ENCODE results near the gene PJVK.
"Not testable (repeated sequence)": the region's sequence is repeated elsewhere in the genome, so short reads cannot be mapped to it uniquely, and the experiment has no call there.

PJVK gene

DNA sequence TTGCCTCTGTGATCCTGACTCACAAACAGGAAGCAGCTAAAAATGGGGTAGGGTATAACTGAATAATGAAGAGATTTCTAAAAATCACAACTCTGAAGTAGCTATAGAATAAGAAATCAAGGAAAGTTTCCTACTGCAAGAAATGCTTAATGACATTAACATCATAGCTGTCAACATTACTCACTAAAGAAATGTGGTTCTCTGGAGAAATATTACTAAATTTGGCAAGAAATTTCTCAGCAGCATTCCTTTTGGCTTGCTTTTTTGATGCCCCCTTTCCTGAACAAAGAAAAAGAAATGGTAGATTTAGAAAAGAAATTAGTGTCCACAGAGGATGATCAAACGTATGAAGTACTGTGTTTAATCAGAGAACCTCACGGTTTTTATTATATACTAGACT lies 9.8 kb upstream of the PJVK start:
- Histone ChIP-seq H3K4me3 (ENCODE audit: low read depth in 1 of 2, low read length in 2 of 2) (no peak overlapping the region), H3K9ac (ENCODE audit: low read length) (no peak overlapping the region), H3K4me1 (ENCODE audit: insufficient read depth, low read length) (no peaks in the 10 kb centered on the region), H3K9me3 (ENCODE audit: low read length) (no peaks in the 10 kb centered on the region), H3K27me3 (ENCODE audit: control insufficient read depth in 1 of 2, insufficient read depth in 2 of 2, low read length in 2 of 2) (no peaks in the 10 kb centered on the region), H3K27ac (ENCODE audit: low read depth, low read length) (no peak overlapping the region), H3K36me3 (ENCODE audit: insufficient read depth, low read length) (peaks cover 71% of the 10 kb centered on the region)

GRCh38 chr2:178448968-178449661 lies 2.1 kb upstream of the PJVK start:
- no peak overlapping the region for H3K27ac ChIP-seq (ENCODE audit: low read depth, low read length)
- no peak overlapping the region for H3K9ac ChIP-seq (ENCODE audit: low read length)
- H3K36me3 ChIP-seq (ENCODE audit: insufficient read depth, low read length), result peaks cover 34% of the 10 kb centered on the region
- H3K4me1 ChIP-seq (ENCODE audit: insufficient read depth, low read length), result peaks cover 20% of the 10 kb centered on the region
- no peaks in the 10 kb centered on the region for H3K9me3 ChIP-seq (ENCODE audit: low read length)
- no peak overlapping the region for H3K4me3 ChIP-seq (ENCODE audit: low read depth in 1 of 2, low read length in 2 of 2)
- no peaks in the 10 kb centered on the region for H3K27me3 ChIP-seq (ENCODE audit: control insufficient read depth in 1 of 2, insufficient read depth in 2 of 2, low read length in 2 of 2)

- H3K27ac ChIP-seq (ENCODE audit: low read depth, low read length), result peak overlapping the region; percentile 99
- no peaks in the 10 kb centered on the region for H3K9me3 ChIP-seq (ENCODE audit: low read length)
- peaks cover 20% of the 10 kb centered on the region for H3K4me1 ChIP-seq (ENCODE audit: insufficient read depth, low read length)
- H3K4me3 ChIP-seq (ENCODE audit: low read depth in 1 of 2, low read length in 2 of 2), result peak overlapping the region; percentile 62 to 99
- H3K9ac ChIP-seq (ENCODE audit: low read length), result peak overlapping the region; percentile 46
- peaks cover 26% of the 10 kb centered on the region for H3K36me3 ChIP-seq (ENCODE audit: insufficient read depth, low read length)
- H3K27me3 ChIP-seq (ENCODE audit: control insufficient read depth in 1 of 2, insufficient read depth in 2 of 2, low read length in 2 of 2), result no peaks in the 10 kb centered on the region
These were observed 1.3 kb upstream of the PJVK start for GRCh38 chr2:178449700-178450523.

- no peaks in the 10 kb centered on the region for H3K27me3 ChIP-seq (ENCODE audit: control insufficient read depth in 1 of 2, insufficient read depth in 2 of 2, low read length in 2 of 2)
- H3K4me3 ChIP-seq (ENCODE audit: low read depth in 1 of 2, low read length in 2 of 2), result peak overlapping the region; percentile 62 to 99
- H3K9ac ChIP-seq (ENCODE audit: low read length), result peak overlapping the region; percentile 46
- peaks cover 20% of the 10 kb centered on the region for H3K4me1 ChIP-seq (ENCODE audit: insufficient read depth, low read length)
- H3K27ac ChIP-seq (ENCODE audit: low read depth, low read length), result peak overlapping the region; percentile 99
- H3K36me3 ChIP-seq (ENCODE audit: insufficient read depth, low read length), result peaks cover 21% of the 10 kb centered on the region
- H3K9me3 ChIP-seq (ENCODE audit: low read length), result no peaks in the 10 kb centered on the region
These were observed 729 bp upstream of the PJVK start for GRCh38 chr2:178450524-178450773.

- no peak overlapping the region for H3K27ac ChIP-seq (ENCODE audit: low read depth, low read length)
- H3K9me3 ChIP-seq (ENCODE audit: low read length), result no peaks in the 10 kb centered on the region
- peaks cover 7% of the 10 kb centered on the region for H3K36me3 ChIP-seq (ENCODE audit: insufficient read depth, low read length)
- no peak overlapping the region for H3K4me3 ChIP-seq (ENCODE audit: low read depth in 1 of 2, low read length in 2 of 2)
- peaks cover 20% of the 10 kb centered on the region for H3K4me1 ChIP-seq (ENCODE audit: insufficient read depth, low read length)
- no peaks in the 10 kb centered on the region for H3K27me3 ChIP-seq (ENCODE audit: control insufficient read depth in 1 of 2, insufficient read depth in 2 of 2, low read length in 2 of 2)
- no peak overlapping the region for H3K9ac ChIP-seq (ENCODE audit: low read length)
These were observed 1.2 kb downstream of the PJVK start for GRCh38 chr2:178452334-178452733.

DNA sequence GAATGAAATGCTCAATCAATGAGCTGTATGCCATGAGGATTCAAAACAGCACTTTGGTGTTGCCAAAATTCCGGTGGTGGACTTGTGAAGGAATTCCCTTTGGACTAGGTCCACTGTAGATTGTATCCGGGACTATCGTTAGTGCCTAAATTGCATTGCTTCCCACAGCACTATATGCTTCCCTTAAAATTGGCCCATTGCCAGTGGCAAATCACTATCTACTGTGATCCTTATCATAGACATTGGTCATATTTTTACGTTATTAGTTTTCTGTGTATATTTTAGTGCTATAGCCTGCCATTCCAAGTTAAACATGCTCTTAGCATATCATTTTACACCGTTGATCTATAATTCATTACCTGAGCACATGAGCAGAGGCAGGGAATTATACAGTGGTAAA lies 1.7 kb downstream of the PJVK start:
- Histone ChIP-seq H3K27ac (ENCODE audit: low read depth, low read length) (no peak overlapping the region), H3K9me3 (ENCODE audit: low read length) (no peaks in the 10 kb centered on the region)

GRCh38 chr2:178455947-178456346 lies 4.8 kb downstream of the PJVK start:
- Histone ChIP-seq H3K9ac (ENCODE audit: low read length) (no peak overlapping the region), H3K36me3 (ENCODE audit: insufficient read depth, low read length) (no peaks in the 10 kb centered on the region), H3K27ac (ENCODE audit: low read depth, low read length) (no peak overlapping the region), H3K4me1 (ENCODE audit: insufficient read depth, low read length) (no peaks in the 10 kb centered on the region), H3K9me3 (ENCODE audit: low read length) (no peaks in the 10 kb centered on the region), H3K27me3 (ENCODE audit: control insufficient read depth in 1 of 2, insufficient read depth in 2 of 2, low read length in 2 of 2) (no peaks in the 10 kb centered on the region), H3K4me3 (ENCODE audit: low read depth in 1 of 2, low read length in 2 of 2) (no peak overlapping the region)

More for the DNA sequence above, 1.7 kb downstream of the PJVK start:
- Histone ChIP-seq H3K27me3 (ENCODE audit: control insufficient read depth in 1 of 2, insufficient read depth in 2 of 2, low read length in 2 of 2) (no peaks in the 10 kb centered on the region), H3K4me1 (ENCODE audit: insufficient read depth, low read length) (peaks cover 20% of the 10 kb centered on the region), H3K9ac (ENCODE audit: low read length) (no peak overlapping the region), H3K36me3 (ENCODE audit: insufficient read depth, low read length) (peaks cover 6% of the 10 kb centered on the region), H3K4me3 (ENCODE audit: low read depth in 1 of 2, low read length in 2 of 2) (no peak overlapping the region)

DNA sequence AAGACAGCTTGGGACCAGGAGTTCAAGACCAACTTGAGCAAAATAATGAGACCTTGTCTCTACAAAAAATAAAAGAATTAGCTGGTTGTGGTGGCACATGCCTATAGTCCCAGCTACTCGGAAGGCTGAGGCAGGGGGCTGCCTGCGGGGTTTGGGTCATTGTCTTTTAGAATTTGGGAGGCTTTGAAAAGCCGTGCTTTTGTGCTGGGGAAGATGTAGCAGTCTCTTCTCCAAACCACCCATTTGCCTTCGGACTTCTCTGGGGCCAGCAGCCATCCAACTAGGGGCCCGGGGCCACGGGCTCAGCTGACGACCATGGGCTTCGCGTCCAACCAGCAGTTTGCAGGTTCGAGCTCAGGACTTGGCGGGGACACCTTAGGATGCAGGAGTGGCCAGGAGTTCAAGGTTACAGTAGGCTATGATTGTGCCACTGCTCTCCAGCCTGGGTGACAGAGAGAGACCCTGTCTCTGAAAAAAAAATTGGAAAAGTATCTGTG lies 6.3 kb downstream of the PJVK start:
- Histone ChIP-seq H3K27ac (ENCODE audit: low read depth, low read length) (no peak overlapping the region), H3K9me3 (ENCODE audit: low read length) (no peaks in the 10 kb centered on the region), H3K4me3 (ENCODE audit: low read depth in 1 of 2, low read length in 2 of 2) (no peak overlapping the region), H3K36me3 (ENCODE audit: insufficient read depth, low read length) (no peaks in the 10 kb centered on the region), H3K4me1 (ENCODE audit: insufficient read depth, low read length) (no peaks in the 10 kb centered on the region), H3K27me3 (ENCODE audit: control insufficient read depth in 1 of 2, insufficient read depth in 2 of 2, low read length in 2 of 2) (no peaks in the 10 kb centered on the region), H3K9ac (ENCODE audit: low read length) (no peak overlapping the region)

GRCh38 chr2:178469219-178469849 lies 18.2 kb downstream of the PJVK start:
- Histone ChIP-seq H3K4me3 (ENCODE audit: low read depth in 1 of 2, low read length in 2 of 2) (no peak overlapping the region), H3K36me3 (ENCODE audit: insufficient read depth, low read length) (peaks cover 5% of the 10 kb centered on the region), H3K27ac (ENCODE audit: low read depth, low read length) (no peak overlapping the region), H3K9me3 (ENCODE audit: low read length) (no peaks in the 10 kb centered on the region), H3K9ac (ENCODE audit: low read length) (no peak overlapping the region), H3K27me3 (ENCODE audit: control insufficient read depth in 1 of 2, insufficient read depth in 2 of 2, low read length in 2 of 2) (no peaks in the 10 kb centered on the region), H3K4me1 (ENCODE audit: insufficient read depth, low read length) (peaks cover 2% of the 10 kb centered on the region)

DNA sequence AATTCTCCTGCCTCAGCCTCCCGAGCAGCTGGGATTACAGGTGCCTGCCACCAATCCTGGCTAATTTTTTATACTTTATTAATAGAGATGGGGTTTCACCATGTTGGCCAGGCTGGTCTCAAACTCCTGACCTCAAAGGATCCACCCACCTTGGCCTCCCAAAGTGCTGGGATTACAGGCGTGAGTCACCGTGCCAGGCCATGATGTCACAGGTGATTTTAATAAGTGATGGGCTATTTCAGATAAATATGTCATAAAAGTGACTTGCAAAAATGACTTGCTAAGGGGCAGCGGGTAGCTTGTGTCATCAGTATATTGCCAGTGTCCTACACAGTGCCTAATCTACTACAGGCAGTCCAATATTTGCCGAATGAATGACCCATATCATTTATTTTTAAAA lies 20.1 kb downstream of the PJVK start:
- H3K27me3 ChIP-seq (ENCODE audit: control insufficient read depth in 1 of 2, insufficient read depth in 2 of 2, low read length in 2 of 2); H3K4me1 ChIP-seq (ENCODE audit: insufficient read depth, low read length); H3K4me3 ChIP-seq (ENCODE audit: low read depth in 1 of 2, low read length in 2 of 2); H3K9ac ChIP-seq (ENCODE audit: low read length); H3K9me3 ChIP-seq (ENCODE audit: low read length); H3K27ac ChIP-seq (ENCODE audit: low read depth, low read length); H3K36me3 ChIP-seq (ENCODE audit: insufficient read depth, low read length): not testable (repeated sequence)

GRCh38 chr2:178473373-178473772 lies 22.2 kb downstream of the PJVK start:
- no peaks in the 10 kb centered on the region for H3K9me3 ChIP-seq (ENCODE audit: low read length)
- H3K36me3 ChIP-seq (ENCODE audit: insufficient read depth, low read length), result peaks cover 5% of the 10 kb centered on the region

More at GRCh38 chr2:178473373-178473772, 22.2 kb downstream of the PJVK start:
- H3K9ac ChIP-seq (ENCODE audit: low read length), result no peak overlapping the region
- no peak overlapping the region for H3K4me3 ChIP-seq (ENCODE audit: low read depth in 1 of 2, low read length in 2 of 2)
- peaks cover 9% of the 10 kb centered on the region for H3K4me1 ChIP-seq (ENCODE audit: insufficient read depth, low read length)
- H3K27ac ChIP-seq (ENCODE audit: low read depth, low read length), result no peak overlapping the region
- no peaks in the 10 kb centered on the region for H3K27me3 ChIP-seq (ENCODE audit: control insufficient read depth in 1 of 2, insufficient read depth in 2 of 2, low read length in 2 of 2)
